Neural progenitor cell (in vitro differentiated cells): ENCODE results near the gene UGT1A6. TPM values are rescaled to one million over a fixed set of nuclear protein-coding genes. Genes with fewer than 3 reads are reported as not detected.

Experiments used
- DNase-seq: peaks from one replicate; pipeline ENCODE4 v3.0.0-alpha.2; 2016; ENCODE audit warnings: low spot score
- H2AFZ ChIP-seq: fragments of 200-600 bp; sonication (generic); replicated peaks from 2 replicates; pipeline ENCODE4 v1.6.1; 2016; ENCODE audit warnings: antibody characterized with exemption
- H3F3A ChIP-seq: fragments of 200-600 bp; sonication (generic); 2 replicates; pipeline ENCODE4 v1.6.1; 2016; ENCODE audit warnings: antibody characterized with exemption, low read depth
- H3K27ac ChIP-seq: fragments of 200-600 bp; sonication (generic); 2 replicates; pipeline ENCODE4 v1.5.1; 2016; ENCODE audit warnings: mild to moderate bottlenecking
- H3K27me3 ChIP-seq: fragments of 200-600 bp; sonication (generic); 2 replicates; pipeline ENCODE4 v1.6.1; 2016; ENCODE audit warnings: mild to moderate bottlenecking, moderate library complexity
- H3K36me3 ChIP-seq: fragments of 200-600 bp; sonication (generic); 2 replicates; pipeline ENCODE4 v1.5.1; 2016
- H3K4me1 ChIP-seq: fragments of 200-600 bp; sonication (generic); 2 replicates; pipeline ENCODE4 v1.6.1; 2016; ENCODE audit warnings: mixed run types
- H3K4me2 ChIP-seq: fragments of 200-600 bp; sonication (generic); 2 replicates; pipeline ENCODE4 v1.6.1; 2016
- H3K4me3 ChIP-seq: fragments of 200-600 bp; sonication (generic); 2 replicates; pipeline ENCODE4 v1.5.1; 2016
- H3K79me2 ChIP-seq: fragments of 200-600 bp; sonication (generic); 2 replicates; pipeline ENCODE4 v1.6.1; 2016; ENCODE audit warnings: low read depth
- H3K9ac ChIP-seq: fragments of 200-600 bp; sonication (generic); 2 replicates; pipeline ENCODE4 v1.6.1; 2016
- H3K9me3 ChIP-seq: fragments of 200-600 bp; sonication (generic); 2 replicates; pipeline ENCODE4 v1.5.1; 2016; ENCODE audit warnings: low read depth
- H4K20me1 ChIP-seq: fragments of 200-600 bp; sonication (generic); 2 replicates; pipeline ENCODE4 v1.6.1; 2016; ENCODE audit warnings: low read depth
- H3K27ac Mint-ChIP-seq: 3 replicates; pipeline ENCODE4 v1.8.0; 2021; ENCODE audit warnings: mixed read lengths
- H3K27me3 Mint-ChIP-seq: 2 replicates; pipeline ENCODE4 v1.8.0; 2022; ENCODE audit warnings: low read depth, mild to moderate bottlenecking, inconsistent platforms, moderate library complexity, mixed read lengths; ENCODE audit not compliant: insufficient read depth
- H3K36me3 Mint-ChIP-seq: 3 replicates; pipeline ENCODE4 v1.8.0; 2021; ENCODE audit warnings: mixed read lengths
- H3K4me1 Mint-ChIP-seq: 3 replicates; pipeline ENCODE4 v1.8.0; 2021; ENCODE audit warnings: mixed read lengths
- H3K4me3 Mint-ChIP-seq: 3 replicates; pipeline ENCODE4 v1.8.0; 2021; ENCODE audit warnings: mild to moderate bottlenecking, moderate library complexity, mixed read lengths
- H3K9me3 Mint-ChIP-seq: 3 replicates; pipeline ENCODE4 v1.8.0; 2020; ENCODE audit warnings: mixed read lengths
- CTCF ChIP-seq: fragments of 200-600 bp; sonication (generic); IDR thresholded peaks from 2 replicates; pipeline ENCODE4 v1.5.1; 2017; ENCODE audit warnings: antibody characterized with exemption, mild to moderate bottlenecking
- EZH2 ChIP-seq: fragments of 200-600 bp; sonication (generic); IDR thresholded peaks from 2 replicates; pipeline ENCODE4 v1.6.1; 2017; ENCODE audit warnings: antibody characterized with exemption, mild to moderate bottlenecking, moderate library complexity
- EZH2phosphoT487 ChIP-seq: fragments of 200-600 bp; sonication (generic); IDR thresholded peaks from 2 replicates; pipeline ENCODE4 v1.6.1; 2017; ENCODE audit warnings: antibody characterized with exemption
- total RNA-seq: library from RNA; depleted of rRNA; stranded (reverse); fragments of >200 nt; gene quantifications from 2 replicates; pipeline ENCODE4 v1.2.3, GENCODE V29; 2015; ENCODE audit warnings: low replicate concordance

UGT1A6 gene
- total RNA-seq, 1 donor from 2014 or later = not detected

- H3K27ac ChIP-seq = no peak overlapping the region
- Mint-ChIP-seq H3K36me3 (peaks cover 3% of the 10 kb centered on the region), H3K27ac (no peak overlapping the region), H3K4me1 (peaks cover 19% of the 10 kb centered on the region), H3K9me3 (peaks cover 21% of the 10 kb centered on the region), H3K27me3 (peaks cover 2% of the 10 kb centered on the region), H3K4me3 (no peak overlapping the region)
- H3F3A ChIP-seq = no peaks in the 10 kb centered on the region
- H3K36me3 ChIP-seq = no peaks in the 10 kb centered on the region
- no peaks in the 10 kb centered on the region for H4K20me1 ChIP-seq
- H3K79me2 ChIP-seq = no peaks in the 10 kb centered on the region
- H3K4me1 ChIP-seq = no peaks in the 10 kb centered on the region
- H3K4me2 ChIP-seq = no peak overlapping the region
- no peak overlapping the region for H3K9ac ChIP-seq
- no peak for DNase-seq
- H2AFZ ChIP-seq = no peak overlapping the region
- H3K9me3 ChIP-seq = no peaks in the 10 kb centered on the region
- H3K4me3 ChIP-seq = no peak overlapping the region
- no peak for TF ChIP-seq EZH2phosphoT487
- no peak for TF ChIP-seq EZH2
- no peak for TF ChIP-seq CTCF
- H3K27me3 ChIP-seq = no peaks in the 10 kb centered on the region
Measured at GRCh38 chr2:233764264-233764663, 71.6 kb downstream of the UGT1A6 start.

GRCh38 chr2:233764761-233765160, 72.1 kb downstream of the UGT1A6 start:
- H3K79me2 ChIP-seq = no peaks in the 10 kb centered on the region
- H4K20me1 ChIP-seq = no peaks in the 10 kb centered on the region
- no peaks in the 10 kb centered on the region for H3K4me1 ChIP-seq
- Mint-ChIP-seq H3K27ac (no peak overlapping the region), H3K36me3 (peaks cover 3% of the 10 kb centered on the region), H3K4me3 (no peak overlapping the region), H3K27me3 (peaks cover 2% of the 10 kb centered on the region), H3K9me3 (peaks cover 23% of the 10 kb centered on the region), H3K4me1 (peaks cover 16% of the 10 kb centered on the region)
- H3K9me3 ChIP-seq = no peaks in the 10 kb centered on the region
- H3K4me2 ChIP-seq = no peak overlapping the region
- H2AFZ ChIP-seq = no peak overlapping the region
- no peaks in the 10 kb centered on the region for H3K27me3 ChIP-seq
- TF ChIP-seq EZH2 (no peak), EZH2phosphoT487 (no peak), CTCF (no peak)
- H3K4me3 ChIP-seq = no peak overlapping the region
- H3K9ac ChIP-seq = no peak overlapping the region
- no peak for DNase-seq
- no peaks in the 10 kb centered on the region for H3F3A ChIP-seq
- no peaks in the 10 kb centered on the region for H3K36me3 ChIP-seq
- H3K27ac ChIP-seq = no peak overlapping the region

- Histone ChIP-seq H3K4me3 (no peak overlapping the region), H3K36me3 (no peaks in the 10 kb centered on the region), H3F3A (no peaks in the 10 kb centered on the region), H4K20me1 (no peaks in the 10 kb centered on the region), H3K27ac (no peak overlapping the region), H3K79me2 (no peaks in the 10 kb centered on the region), H3K4me1 (no peaks in the 10 kb centered on the region), H3K9ac (no peak overlapping the region), H3K9me3 (no peaks in the 10 kb centered on the region), H3K27me3 (no peaks in the 10 kb centered on the region), H2AFZ (no peak overlapping the region), H3K4me2 (no peak overlapping the region)
- Mint-ChIP-seq H3K4me3 (no peak overlapping the region), H3K27ac (no peak overlapping the region), H3K4me1 (peaks cover 14% of the 10 kb centered on the region), H3K27me3 (peaks cover 3% of the 10 kb centered on the region), H3K9me3 (peaks cover 30% of the 10 kb centered on the region), H3K36me3 (peaks cover 5% of the 10 kb centered on the region)
- DNase-seq = no peak
- TF ChIP-seq EZH2phosphoT487 (no peak), EZH2 (no peak), CTCF (no peak)
Measured at GRCh38 chr2:233766416-233766815, 73.7 kb downstream of the UGT1A6 start.
